Kidney epithelial cell (primary cell): ENCODE data around the gene TNNT2. TPM values are rescaled to one million over a fixed set of nuclear protein-coding genes. Genes with fewer than 3 reads are reported as not detected.

Experiments
- DNase-seq: peaks from one replicate; pipeline ENCODE4 v3.0.0-alpha.2; 2010; ENCODE audit warnings: low read depth
- H3K27me3 ChIP-seq: 2 replicates; pipeline ENCODE4 v1.6.0; 2011; ENCODE audit warnings: low read length; ENCODE audit not compliant: control insufficient read depth, insufficient read depth
- H3K36me3 ChIP-seq: 2 replicates; pipeline ENCODE4 v1.5.1; 2011; ENCODE audit warnings: low read length; ENCODE audit not compliant: control insufficient read depth, insufficient read depth
- H3K4me3 ChIP-seq: 2 replicates; pipeline ENCODE4 v1.5.1; 2011; ENCODE audit warnings: low read depth, mild to moderate bottlenecking, control low read depth, low read length
- total RNA-seq: library from RNA; depleted of rRNA; stranded (reverse); fragments of >200 nt; gene quantifications from 2 replicates; pipeline ENCODE4 v1.2.3, GENCODE V29; 2015
- TF ChIP-seq, protein P1 (sequence below): IDR thresholded peaks from 2 replicates; pipeline ENCODE4 v1.5.1; 2011; ENCODE audit warnings: mild to moderate bottlenecking, moderate library complexity, low read length, control low read depth, inconsistent platforms; ENCODE audit not compliant: insufficient read depth, poor library complexity, severe bottlenecking

Gene TNNT2
- total RNA-seq, 1 donor from 2014 or later, result 0.08 TPM

DNA sequence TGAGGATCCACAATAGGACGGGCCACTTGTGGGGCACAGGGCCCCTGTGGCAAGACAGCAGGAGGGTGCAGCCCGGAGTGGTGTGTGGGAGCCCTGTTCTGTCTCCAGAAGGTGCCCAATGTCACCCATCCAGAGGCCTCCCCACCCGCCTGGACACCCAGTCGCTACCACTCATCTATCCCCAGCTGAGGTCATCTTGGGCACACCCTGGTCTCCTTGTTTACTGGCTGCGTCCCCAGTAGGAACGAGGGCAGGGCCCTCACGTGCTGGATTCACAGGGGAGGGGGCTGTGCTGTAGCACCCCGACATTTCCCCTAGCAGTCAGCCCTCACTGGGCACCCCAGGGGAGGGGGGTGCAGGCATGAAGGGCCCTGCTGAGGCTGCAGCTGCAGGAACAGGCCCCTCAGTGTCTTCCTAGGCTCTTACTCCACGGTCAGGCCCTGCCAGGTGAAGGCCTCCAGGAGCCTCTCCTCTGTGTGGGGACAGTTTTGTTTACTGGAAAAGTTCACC, 2.3 kb upstream of the TNNT2 start:
- no peak overlapping the region for H3K4me3 ChIP-seq
- no peaks in the 10 kb centered on the region for H3K36me3 ChIP-seq
- TF ChIP-seq, protein P1, sequence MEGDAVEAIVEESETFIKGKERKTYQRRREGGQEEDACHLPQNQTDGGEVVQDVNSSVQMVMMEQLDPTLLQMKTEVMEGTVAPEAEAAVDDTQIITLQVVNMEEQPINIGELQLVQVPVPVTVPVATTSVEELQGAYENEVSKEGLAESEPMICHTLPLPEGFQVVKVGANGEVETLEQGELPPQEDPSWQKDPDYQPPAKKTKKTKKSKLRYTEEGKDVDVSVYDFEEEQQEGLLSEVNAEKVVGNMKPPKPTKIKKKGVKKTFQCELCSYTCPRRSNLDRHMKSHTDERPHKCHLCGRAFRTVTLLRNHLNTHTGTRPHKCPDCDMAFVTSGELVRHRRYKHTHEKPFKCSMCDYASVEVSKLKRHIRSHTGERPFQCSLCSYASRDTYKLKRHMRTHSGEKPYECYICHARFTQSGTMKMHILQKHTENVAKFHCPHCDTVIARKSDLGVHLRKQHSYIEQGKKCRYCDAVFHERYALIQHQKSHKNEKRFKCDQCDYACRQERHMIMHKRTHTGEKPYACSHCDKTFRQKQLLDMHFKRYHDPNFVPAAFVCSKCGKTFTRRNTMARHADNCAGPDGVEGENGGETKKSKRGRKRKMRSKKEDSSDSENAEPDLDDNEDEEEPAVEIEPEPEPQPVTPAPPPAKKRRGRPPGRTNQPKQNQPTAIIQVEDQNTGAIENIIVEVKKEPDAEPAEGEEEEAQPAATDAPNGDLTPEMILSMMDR, result no peak
- peaks cover 5% of the 10 kb centered on the region for H3K27me3 ChIP-seq
- DNase-seq, result no peak

DNA sequence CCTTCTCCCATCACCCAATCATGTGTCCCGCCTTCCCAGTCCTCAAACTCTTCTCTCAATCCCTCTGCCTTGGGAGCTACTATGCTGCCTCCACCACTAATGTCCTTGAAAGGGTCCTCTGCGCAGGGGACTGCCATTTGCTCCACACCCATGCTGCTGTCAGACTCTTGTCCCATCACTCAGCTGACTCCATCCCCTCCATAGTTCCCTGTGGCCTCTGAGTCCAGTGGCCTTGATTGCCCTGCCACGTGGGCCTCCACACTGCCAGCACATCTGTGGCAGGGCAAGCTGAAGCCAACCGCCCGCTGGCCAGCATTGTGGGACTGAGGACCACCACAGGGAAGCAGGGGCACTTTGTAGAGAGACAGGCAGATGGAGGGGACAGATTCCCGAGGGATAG, 1.3 kb upstream of the TNNT2 start:
- Histone ChIP-seq H3K27me3 (peaks cover 9% of the 10 kb centered on the region), H3K36me3 (no peaks in the 10 kb centered on the region), H3K4me3 (no peak overlapping the region)
- DNase-seq, result no peak
- TF ChIP-seq, protein P1, result no peak

DNA sequence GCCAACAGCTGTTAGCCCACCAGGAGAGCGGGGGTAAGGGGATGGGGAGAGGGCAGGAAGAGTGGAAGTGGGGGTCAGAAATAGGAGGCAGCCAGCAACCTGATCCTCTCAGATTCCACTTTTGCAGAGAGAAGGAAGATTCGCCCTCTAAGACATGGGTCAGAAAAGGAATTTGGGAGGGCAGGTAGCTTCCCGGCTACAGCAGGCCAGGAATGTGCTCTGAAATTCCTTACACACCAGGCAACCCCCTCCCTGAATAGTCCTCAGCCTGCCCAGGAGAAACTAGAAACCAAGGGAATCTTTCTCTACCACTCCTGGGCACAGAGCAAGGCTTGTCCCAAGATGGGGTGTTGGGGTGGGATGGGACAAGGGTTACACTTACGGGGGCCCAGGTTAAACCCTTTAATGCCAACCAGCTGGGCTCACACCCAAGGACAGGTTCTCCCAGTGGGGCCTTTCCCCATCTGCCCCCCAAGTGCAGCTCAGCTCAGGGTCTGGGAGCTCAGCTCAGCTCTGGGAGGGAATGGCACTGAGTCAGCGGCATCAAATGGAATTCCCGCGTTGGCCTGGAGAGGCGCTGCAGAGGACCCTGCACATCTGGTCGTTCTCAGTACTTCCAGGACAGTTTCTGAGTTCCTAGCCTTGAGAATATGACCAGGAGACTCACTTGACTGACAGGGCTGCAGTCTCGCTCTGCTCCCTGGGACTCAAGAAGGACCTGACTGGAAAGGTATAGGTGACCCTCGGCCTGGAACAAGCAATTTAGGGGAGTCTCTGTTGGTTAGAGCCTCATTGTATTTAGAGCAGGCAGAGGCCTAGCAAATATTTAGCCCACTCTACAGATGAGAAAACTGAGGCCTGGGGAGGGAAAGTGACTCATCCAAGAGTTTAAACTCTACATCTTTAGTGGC, 761 bp downstream of the TNNT2 start:
- Histone ChIP-seq H3K36me3 (no peaks in the 10 kb centered on the region), H3K27me3 (peaks cover 22% of the 10 kb centered on the region), H3K4me3 (no peak overlapping the region)
- TF ChIP-seq, protein P1, result peak; percentile 84
- no peak for DNase-seq

DNA sequence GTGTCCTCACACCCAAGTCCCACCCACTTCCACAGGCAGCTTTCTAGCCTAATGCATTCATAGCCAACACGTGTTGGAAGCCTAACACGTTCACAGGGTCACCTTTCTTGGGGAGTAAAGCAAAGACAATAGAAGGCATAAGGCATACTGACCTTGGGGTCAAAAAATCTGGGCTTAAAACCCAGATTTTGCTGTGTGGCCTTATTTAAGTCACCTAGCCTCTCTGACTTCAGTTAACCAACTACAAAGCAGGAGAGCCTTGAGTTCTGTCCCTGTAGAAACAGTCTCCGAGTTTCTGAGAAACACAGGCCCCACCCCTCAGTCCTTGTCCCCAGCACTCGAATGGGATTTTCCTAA, 1.4 kb downstream of the TNNT2 start:
- no peaks in the 10 kb centered on the region for H3K36me3 ChIP-seq
- no peak for DNase-seq
- peaks cover 23% of the 10 kb centered on the region for H3K27me3 ChIP-seq
- TF ChIP-seq, protein P1, result no peak
- H3K4me3 ChIP-seq, result no peak overlapping the region

DNA sequence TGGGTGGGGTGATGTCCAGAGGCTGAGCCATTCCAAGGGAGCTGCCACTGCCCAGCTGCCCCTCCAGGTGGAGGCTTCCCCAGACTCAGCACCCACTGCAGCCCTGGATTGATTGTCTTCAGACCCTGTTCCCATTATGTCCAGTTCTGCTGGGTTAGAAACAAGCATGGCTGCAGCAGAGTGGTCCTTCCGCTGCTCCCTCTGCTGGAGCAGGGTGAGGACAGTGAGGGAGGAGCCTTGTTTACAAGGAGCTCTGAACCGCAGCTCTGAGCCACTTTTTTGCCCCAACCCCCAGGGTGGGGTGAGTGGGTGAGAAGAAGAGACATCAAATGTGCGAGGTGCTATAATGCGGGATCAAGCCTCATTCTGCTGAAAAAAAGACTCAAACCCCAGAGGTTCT, 2.3 kb downstream of the TNNT2 start:
- TF ChIP-seq, protein P1, result peak; percentile 38
- Histone ChIP-seq H3K27me3 (peaks cover 27% of the 10 kb centered on the region), H3K36me3 (no peaks in the 10 kb centered on the region), H3K4me3 (no peak overlapping the region)
- DNase-seq, result no peak
